HG02870 (cell line): ENCODE results near the gene CHCHD6.

Experiments used
- ATAC-seq: cut with Tn5 transposase; IDR thresholded peaks from one replicate; pipeline ENCODE4 v1.9.1; 2021; ENCODE audit warnings: mild to moderate bottlenecking, moderate library complexity; ENCODE audit not compliant: unreplicated experiment

CHCHD6 gene

GRCh38 chr3:126817781-126818180, 113.7 kb downstream of the CHCHD6 start:
- ATAC-seq = no peak

GRCh38 chr3:126818400-126819095, 114.5 kb downstream of the CHCHD6 start:
- no peak for ATAC-seq

GRCh38 chr3:126826693-126827092, 122.7 kb downstream of the CHCHD6 start:
- ATAC-seq = no peak

- no peak for ATAC-seq
Measured at GRCh38 chr3:126827121-126827520, 123.1 kb downstream of the CHCHD6 start.

- no peak for ATAC-seq
Measured at GRCh38 chr3:126828306-126828705, 124.3 kb downstream of the CHCHD6 start.

- ATAC-seq = no peak
Measured at GRCh38 chr3:126832933-126833332, 128.9 kb downstream of the CHCHD6 start.

- no peak for ATAC-seq
Measured at GRCh38 chr3:126834596-126835471, 130.8 kb downstream of the CHCHD6 start.

- no peak for ATAC-seq
Measured at GRCh38 chr3:126835472-126836219, 131.6 kb downstream of the CHCHD6 start.

- no peak for ATAC-seq
Measured at GRCh38 chr3:126836220-126836860, 132.3 kb downstream of the CHCHD6 start.

GRCh38 chr3:126837773-126838172, 133.7 kb downstream of the CHCHD6 start:
- ATAC-seq = no peak

GRCh38 chr3:126845920-126846715, 142.1 kb downstream of the CHCHD6 start:
- no peak for ATAC-seq

GRCh38 chr3:126847061-126847460, 143.0 kb downstream of the CHCHD6 start:
- no peak for ATAC-seq

GRCh38 chr3:126848991-126849390, 145.0 kb downstream of the CHCHD6 start:
- ATAC-seq = no peak

GRCh38 chr3:126849768-126850167, 145.7 kb downstream of the CHCHD6 start:
- no peak for ATAC-seq

GRCh38 chr3:126850370-126851085, 146.5 kb downstream of the CHCHD6 start:
- ATAC-seq = no peak

GRCh38 chr3:126851382-126851781, 147.3 kb downstream of the CHCHD6 start:
- no peak for ATAC-seq

- ATAC-seq = no peak
Measured at GRCh38 chr3:126851934-126852333, 147.9 kb downstream of the CHCHD6 start.

- ATAC-seq = no peak
Measured at GRCh38 chr3:126852511-126852910, 148.5 kb downstream of the CHCHD6 start.

- no peak for ATAC-seq
Measured at GRCh38 chr3:126854666-126855065, 150.6 kb downstream of the CHCHD6 start.
